ENCODE measurements around the gene TREM1.

- TF ChIP-seq CTCF (IDR thresholded peaks at IDR 0.05) = no peak
- no peak for TF ChIP-seq ZFX (IDR thresholded peaks at IDR 0.05; ENCODE audit: borderline replicate concordance)
Observed at GRCh38 chr6:41280381-41281057, 6.0 kb downstream of the TREM1 start.

Data from 22Rv1 (cell line).